Subcutaneous abdominal adipose tissue (tissue), 5 donors: ENCODE results near the gene PANK4.

Experiments used
- H3K27ac ChIP-seq: one replicate; pipeline ENCODE4 v1.7.0; 2013; ENCODE audit warnings: low read depth, mild to moderate bottlenecking, inconsistent platforms, low read length, moderate library complexity
- H3K27me3 ChIP-seq, 5 donors: one replicate each; pipeline ENCODE4 v1.7.0; 2013; ENCODE audit warnings: low read length in 5 of 5, inconsistent platforms in 1 of 5; ENCODE audit not compliant: control insufficient read depth in 5 of 5, insufficient read depth in 4 of 5
- H3K36me3 ChIP-seq, 5 donors: one replicate each; pipeline ENCODE4 v1.7.0; 2013; ENCODE audit warnings: low read length in 5 of 5; ENCODE audit not compliant: control insufficient read depth in 5 of 5, insufficient read depth in 5 of 5
- H3K4me1 ChIP-seq, 5 donors: one replicate each; pipeline ENCODE4 v1.7.0; 2013; ENCODE audit warnings: low read length in 5 of 5, mild to moderate bottlenecking in 3 of 5, moderate library complexity in 1 of 5; ENCODE audit not compliant: control insufficient read depth in 5 of 5, insufficient read depth in 5 of 5
- H3K4me3 ChIP-seq, 5 donors: one replicate each; pipeline ENCODE4 v1.7.0; 2013; ENCODE audit warnings: low read length in 5 of 5, low read depth in 1 of 5
- H3K9ac ChIP-seq, 5 donors: one replicate each; pipeline ENCODE4 v1.7.0; 2013; ENCODE audit warnings: low read length in 5 of 5, mild to moderate bottlenecking in 4 of 5, moderate library complexity in 3 of 5
- H3K9me3 ChIP-seq, 5 donors: one replicate each; pipeline ENCODE4 v1.7.0; 2013; ENCODE audit warnings: low read length in 5 of 5; ENCODE audit not compliant: control insufficient read depth in 5 of 5
- donor health status: healthy.
- donor health status: healthy.
- donor health status: healthy.
- donor health status: healthy.
- donor health status: healthy.

Gene PANK4

DNA sequence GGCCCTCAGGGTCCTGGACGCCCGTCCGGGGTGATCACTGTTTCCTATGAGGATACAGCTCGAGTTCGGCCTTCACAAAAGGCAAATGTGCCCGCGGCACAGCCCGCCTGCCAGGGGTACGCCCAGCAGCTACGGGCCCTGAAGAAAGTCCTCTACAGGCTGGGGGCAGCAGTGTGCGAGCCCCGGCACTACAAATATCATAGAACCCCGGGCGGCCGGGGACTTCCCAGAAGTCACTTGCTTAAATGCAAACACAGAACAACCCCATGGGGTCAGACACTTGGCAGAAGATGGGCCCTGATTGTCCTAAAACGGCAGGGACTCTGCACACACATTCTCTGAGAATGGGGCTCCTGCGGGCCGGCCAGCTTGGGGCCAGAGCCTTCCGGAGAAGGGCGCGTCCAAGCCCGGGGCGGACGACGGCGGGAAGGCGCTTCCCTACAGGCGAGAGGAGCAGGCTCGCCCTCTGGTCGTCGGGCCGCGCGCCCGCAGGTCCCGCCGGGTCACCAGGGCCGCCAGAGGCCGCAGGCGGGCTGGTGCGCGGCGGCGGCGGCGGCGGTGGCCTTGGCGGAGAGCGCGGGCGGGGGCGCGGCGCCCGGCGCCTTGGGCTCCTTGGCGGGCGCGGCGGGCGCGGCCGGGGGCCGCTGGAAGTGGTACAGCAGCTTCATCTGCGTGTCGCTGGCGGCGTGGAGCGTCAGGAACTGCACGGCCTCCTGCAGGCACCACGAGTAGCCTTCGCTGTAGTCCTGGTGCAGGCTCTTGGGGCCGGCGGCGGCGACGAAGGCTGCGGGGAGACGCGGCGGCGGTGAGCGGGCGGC lies 2.8 kb upstream of the PANK4 start:
- Histone ChIP-seq H3K9me3 (no peaks in the 10 kb centered on the region), H3K4me1 (peaks cover 19 to 65% (median 55%) of the 10 kb centered on the region in 5 donors), H3K27ac (no peak overlapping the region), H3K27me3 (peaks cover 15 to 33% (median 32%) of the 10 kb centered on the region in 5 donors), H3K9ac (peak overlapping the region in 1 of 5 donors; percentile 19), H3K36me3 (no peaks in the 10 kb centered on the region), H3K4me3 (peak overlapping the region in 3 of 5 donors; percentile 26 to 56 (median 36))

DNA sequence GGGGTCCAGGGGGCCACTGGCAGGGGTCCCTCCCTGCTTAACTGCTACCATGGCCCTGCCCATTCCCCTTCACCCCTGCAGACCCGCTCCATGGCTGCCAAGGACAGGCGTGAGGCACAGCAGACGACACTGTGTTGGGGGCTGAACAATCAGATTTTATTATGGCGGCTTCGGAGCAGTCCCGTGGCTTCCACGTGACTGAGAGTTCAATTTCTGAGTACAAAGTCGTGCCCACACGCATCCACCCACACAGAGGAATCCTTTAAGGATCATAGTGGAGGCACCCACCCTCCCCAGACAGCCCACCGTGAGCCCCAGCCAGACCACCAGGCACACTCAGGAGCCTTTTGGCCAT lies 2.2 kb upstream of the PANK4 start:
- Histone ChIP-seq H3K9me3 (no peaks in the 10 kb centered on the region), H3K36me3 (no peaks in the 10 kb centered on the region), H3K4me1 (peaks cover 19 to 71% (median 58%) of the 10 kb centered on the region in 5 donors), H3K27ac (no peak overlapping the region), H3K4me3 (peak overlapping the region in 1 of 5 donors; percentile 26), H3K27me3 (peaks cover 15 to 30% (median 29%) of the 10 kb centered on the region in 5 donors), H3K9ac (peak overlapping the region in 1 of 5 donors; percentile 19)

DNA sequence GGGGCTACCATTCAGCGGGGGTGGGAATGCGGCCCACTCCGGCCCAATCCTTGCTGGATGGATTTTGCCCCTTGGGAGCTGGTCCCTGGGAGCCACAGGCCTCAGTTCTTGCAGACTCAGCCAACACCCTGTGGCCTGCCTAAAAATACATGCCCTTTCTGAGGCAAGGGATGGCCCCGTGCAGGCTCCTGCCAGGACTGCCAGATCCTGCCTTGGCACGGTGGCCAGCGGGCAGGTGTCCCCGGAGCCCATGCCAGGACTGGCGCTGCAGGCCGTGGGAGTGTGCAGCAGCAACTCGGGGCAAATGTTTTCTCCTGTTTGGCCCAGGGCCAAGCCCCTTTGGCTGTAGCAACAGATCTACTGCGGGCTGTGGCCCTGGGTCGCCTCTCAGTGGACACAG lies 1.6 kb upstream of the PANK4 start:
- Histone ChIP-seq H3K36me3 (no peaks in the 10 kb centered on the region), H3K27ac (no peak overlapping the region), H3K9me3 (no peaks in the 10 kb centered on the region), H3K4me3 (no peak overlapping the region), H3K9ac (no peak overlapping the region), H3K4me1 (peaks cover 19 to 73% (median 62%) of the 10 kb centered on the region in 5 donors), H3K27me3 (peaks cover 15 to 26% (median 25%) of the 10 kb centered on the region in 5 donors)

DNA sequence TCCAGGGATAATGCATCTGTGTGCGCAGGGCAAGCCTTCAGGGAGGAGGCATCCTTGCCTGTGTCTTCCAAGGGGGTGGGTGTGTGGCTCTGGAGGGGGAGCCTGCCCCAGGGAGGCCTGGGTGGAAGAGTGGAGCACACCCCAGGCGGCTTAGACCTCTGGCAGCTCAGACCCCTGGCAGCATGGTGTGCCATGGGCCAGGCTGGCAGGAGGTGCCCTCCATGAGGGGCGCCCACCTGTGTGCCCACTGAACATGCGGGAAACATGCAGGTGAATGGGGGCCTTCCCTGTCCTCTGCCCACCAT lies 1.1 kb upstream of the PANK4 start:
- Histone ChIP-seq H3K27ac (no peak overlapping the region), H3K9me3 (no peaks in the 10 kb centered on the region), H3K27me3 (peaks cover 15 to 23% (median 22%) of the 10 kb centered on the region in 5 donors), H3K4me3 (no peak overlapping the region), H3K36me3 (peaks cover 0 to 4% (median 3%) of the 10 kb centered on the region in 5 donors), H3K4me1 (peaks cover 19 to 73% (median 62%) of the 10 kb centered on the region in 5 donors), H3K9ac (no peak overlapping the region)

DNA sequence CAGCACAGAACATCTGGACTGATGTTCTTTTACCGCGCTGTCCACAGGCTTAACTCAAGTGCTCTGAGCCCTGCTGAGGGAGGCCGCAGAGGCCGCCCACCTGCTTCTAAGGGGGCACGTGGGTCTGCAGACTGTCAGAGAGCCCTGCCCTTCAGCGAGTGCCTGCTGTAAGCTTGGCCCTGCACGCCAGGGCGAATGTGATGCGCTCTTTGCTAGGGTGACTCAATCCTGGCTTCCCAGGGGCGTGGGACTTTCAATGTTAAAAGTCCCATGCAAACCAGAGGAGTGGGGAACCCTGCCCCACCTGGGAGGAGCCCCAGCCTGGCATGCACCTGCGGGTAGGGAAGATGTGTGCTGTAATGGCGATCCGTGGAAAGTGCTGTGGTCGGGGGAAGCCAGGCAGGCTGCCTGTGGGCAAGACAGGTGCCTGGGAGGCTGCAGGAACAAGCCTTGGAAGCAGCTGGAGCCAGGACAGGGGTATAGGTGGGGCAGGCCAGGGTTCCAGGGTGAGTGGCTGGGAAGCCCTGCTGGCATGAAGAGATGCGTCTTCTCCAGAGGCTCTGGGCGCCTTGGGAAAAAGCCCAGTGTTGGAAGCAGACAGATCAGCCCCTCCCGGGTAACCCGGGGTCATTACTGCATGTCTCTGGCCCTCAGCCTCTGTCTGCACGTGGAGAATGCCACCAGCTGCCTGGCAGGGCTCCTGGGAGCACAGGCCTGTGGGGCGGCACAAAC lies 594 bp upstream of the PANK4 start:
- Histone ChIP-seq H3K27me3 (peaks cover 11 to 18% (median 18%) of the 10 kb centered on the region in 5 donors), H3K4me3 (peak overlapping the region in 4 of 5 donors; percentile 35 to 85 (median 54)), H3K9ac (peak overlapping the region in 3 of 5 donors; percentile 38 to 41 (median 39)), H3K27ac (peak overlapping the region; percentile 54), H3K9me3 (no peaks in the 10 kb centered on the region), H3K4me1 (peaks cover 19 to 73% (median 62%) of the 10 kb centered on the region in 5 donors), H3K36me3 (peaks cover 0 to 4% (median 3%) of the 10 kb centered on the region in 5 donors)

DNA sequence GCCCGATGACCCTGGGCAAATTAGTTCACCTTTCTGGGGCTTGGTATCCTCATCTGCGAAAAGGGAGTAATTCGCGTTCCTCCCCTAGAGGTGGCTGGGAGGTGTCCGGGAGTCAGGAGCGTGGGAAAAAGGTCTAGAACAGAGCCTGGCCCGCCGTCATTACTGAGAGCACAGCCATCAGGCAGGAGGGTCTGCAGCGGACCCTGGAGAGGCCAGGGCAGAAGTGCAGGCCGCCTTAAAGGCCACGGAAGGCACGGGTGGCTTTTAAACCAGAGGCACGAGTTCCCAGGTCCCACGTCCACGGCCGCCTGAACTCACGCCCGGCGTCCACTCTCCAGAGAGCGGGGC lies 850 bp downstream of the PANK4 start:
- H3K27me3 ChIP-seq = peaks cover under 1 to 4% (median 3%) of the 10 kb centered on the region in 5 donors
- H3K36me3 ChIP-seq = peaks cover 0 to 19% (median 14%) of the 10 kb centered on the region in 5 donors
- peak overlapping the region; percentile 59 to 89 (median 83) for H3K4me3 ChIP-seq
- H3K9me3 ChIP-seq = no peaks in the 10 kb centered on the region
- peak overlapping the region; percentile 54 for H3K27ac ChIP-seq
- H3K4me1 ChIP-seq = peaks cover 19 to 63% (median 56%) of the 10 kb centered on the region in 5 donors
- H3K9ac ChIP-seq = peak overlapping the region; percentile 89 to 98 (median 95)

DNA sequence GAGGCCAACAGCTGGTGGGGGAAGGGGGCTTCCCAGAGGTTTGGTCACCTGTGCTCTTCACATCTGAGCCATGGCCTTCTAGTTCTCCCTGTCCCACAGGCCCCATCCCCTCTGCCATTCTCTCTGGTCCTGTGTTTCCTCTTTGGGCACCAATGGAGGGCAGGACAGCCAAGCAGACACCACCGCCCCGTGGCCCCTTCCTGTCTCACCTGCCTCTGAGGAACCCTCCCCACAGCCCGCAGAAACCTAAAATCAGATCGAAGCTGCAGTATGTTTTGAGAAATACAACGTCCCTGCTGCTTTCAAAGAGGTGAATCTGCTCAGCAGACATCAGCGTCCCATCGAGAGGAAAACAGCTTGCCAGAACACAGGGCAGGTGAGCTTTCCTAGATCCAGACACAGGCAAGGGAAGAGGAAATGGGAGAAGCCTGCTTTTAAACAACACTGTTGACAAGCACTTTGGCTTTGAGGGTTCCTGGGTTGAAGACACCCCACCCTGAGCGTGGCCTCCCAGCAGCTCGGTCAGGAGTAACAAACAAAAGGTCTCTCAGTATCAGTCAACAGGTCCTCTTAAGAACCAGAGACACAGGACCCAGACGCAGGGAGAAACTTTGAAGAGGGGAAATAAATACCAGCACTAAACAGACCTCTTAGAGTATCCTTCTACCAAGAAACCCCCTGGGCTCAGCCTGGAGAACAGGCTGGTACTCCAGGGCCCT lies 2.3 kb downstream of the PANK4 start:
- Histone ChIP-seq H3K27ac (no peak overlapping the region), H3K4me1 (peaks cover 19 to 50% (median 49%) of the 10 kb centered on the region in 5 donors), H3K9me3 (no peaks in the 10 kb centered on the region), H3K4me3 (no peak overlapping the region), H3K9ac (peak overlapping the region in 2 of 5 donors; percentile 95 to 97), H3K27me3 (peaks cover 0 to 2% (median 0%) of the 10 kb centered on the region in 5 donors), H3K36me3 (peaks cover 0 to 33% (median 28%) of the 10 kb centered on the region in 5 donors)

DNA sequence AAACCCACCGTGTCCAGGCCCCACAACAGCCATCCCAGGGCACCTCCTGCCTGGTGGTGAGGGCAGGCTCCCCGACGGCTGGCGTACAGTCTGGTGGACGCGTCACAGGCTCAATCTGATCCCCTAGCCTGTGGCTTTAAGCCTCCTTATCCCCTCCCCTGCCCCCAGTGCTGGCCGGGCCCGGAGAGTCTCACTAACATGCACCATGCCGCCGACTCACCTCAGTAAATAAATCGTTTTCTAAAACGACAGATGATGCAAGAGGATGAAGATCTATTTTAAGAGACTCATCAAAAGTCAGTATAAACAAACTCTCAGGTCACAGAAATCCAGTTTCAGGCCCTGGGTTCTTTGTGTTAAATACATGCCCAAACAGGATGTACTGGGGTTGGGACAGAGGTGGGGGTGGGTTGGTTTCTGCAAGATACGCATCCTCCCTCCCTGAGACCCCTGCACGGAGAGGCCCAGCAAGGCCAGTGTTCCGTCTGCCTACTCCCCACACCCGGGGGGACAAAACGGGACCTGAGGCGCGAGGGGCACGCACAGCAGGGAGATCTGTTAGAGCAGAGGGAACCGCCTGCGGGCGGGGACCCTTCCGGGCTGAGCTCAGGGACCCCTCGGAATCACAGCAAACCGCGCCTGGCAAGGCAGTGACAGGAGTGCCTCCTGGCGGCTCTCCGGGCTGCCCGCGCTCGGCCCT lies 3.1 kb downstream of the PANK4 start:
- Histone ChIP-seq H3K36me3 (peaks cover 0 to 40% (median 36%) of the 10 kb centered on the region in 5 donors), H3K27ac (no peak overlapping the region), H3K4me3 (no peak overlapping the region), H3K9ac (no peak overlapping the region), H3K4me1 (peaks cover 19 to 43% (median 43%) of the 10 kb centered on the region in 5 donors), H3K27me3 (no peaks in the 10 kb centered on the region), H3K9me3 (no peaks in the 10 kb centered on the region)

DNA sequence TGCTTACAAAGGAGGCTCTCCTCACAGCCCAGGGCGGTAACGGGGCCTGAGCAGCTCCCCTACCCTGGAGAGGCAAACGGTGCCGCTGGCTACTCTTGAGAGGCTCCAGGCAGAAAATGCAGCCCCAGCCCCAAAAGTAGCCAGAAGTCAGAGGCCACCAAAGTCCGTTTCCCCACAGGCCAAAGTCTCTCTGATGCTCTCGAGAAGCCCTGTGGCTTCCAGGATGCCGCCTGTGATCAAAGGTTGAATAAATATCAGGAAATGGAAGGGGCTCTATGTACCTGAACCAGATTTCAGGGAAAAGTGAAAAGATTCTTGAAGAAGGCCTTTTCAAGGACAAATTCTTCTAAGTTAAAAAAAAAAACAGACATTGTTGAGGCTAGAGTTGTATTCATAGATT lies 4.2 kb downstream of the PANK4 start:
- Histone ChIP-seq H3K4me1 (peaks cover 18 to 32% (median 31%) of the 10 kb centered on the region in 5 donors), H3K27ac (no peak overlapping the region), H3K36me3 (peaks cover 0 to 51% (median 47%) of the 10 kb centered on the region in 5 donors)

More for the DNA sequence above, 4.2 kb downstream of the PANK4 start:
- Histone ChIP-seq H3K4me3 (no peak overlapping the region), H3K27me3 (no peaks in the 10 kb centered on the region), H3K9ac (peak overlapping the region in 1 of 5 donors; percentile 37), H3K9me3 (no peaks in the 10 kb centered on the region)
